HG02623 (cell line): ENCODE data around the gene NT5C2.
"Not testable (repeated sequence)": the region's sequence is repeated elsewhere in the genome, so short reads cannot be mapped to it uniquely, and the experiment has no call there.

Experiments
- ATAC-seq: cut with Tn5 transposase; IDR thresholded peaks from one replicate; pipeline ENCODE4 v1.9.1; 2021; ENCODE audit warnings: moderate library complexity; ENCODE audit not compliant: unreplicated experiment

NT5C2 gene

DNA sequence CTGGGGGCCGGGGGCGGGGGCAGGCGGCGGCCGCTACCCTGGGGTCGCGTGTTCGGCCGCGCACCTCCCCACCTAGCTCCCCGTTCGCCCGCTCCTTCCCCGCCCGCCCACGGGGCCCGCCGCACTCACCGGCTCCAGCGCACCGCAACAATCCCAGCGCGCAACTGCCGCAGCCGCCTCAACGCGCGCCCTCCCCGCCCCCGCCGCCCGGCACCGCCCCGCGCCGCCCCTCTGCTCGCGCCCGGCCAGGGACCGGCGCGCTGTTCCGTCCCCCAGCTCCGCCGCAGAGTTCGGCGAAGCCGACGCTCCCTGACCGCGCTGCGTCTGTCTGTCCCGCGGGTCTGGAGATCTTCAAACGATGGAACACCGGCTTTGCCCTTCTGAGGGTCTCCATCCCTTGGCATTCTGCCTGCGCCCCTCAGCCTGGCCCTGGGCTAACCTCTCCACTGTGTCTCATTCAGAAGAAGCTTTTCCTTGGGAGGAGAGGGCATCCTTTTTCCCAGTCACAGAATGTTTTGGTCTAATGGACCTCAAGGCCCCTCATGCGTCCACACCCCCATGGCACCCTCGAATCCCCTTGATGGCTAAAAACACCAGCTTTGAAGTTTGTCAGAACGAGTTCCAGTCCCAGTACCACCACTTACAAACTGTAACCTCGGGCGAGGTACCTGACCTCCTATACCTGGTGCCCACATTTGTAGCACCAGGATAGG is at the start of gene NT5C2:
TSS of gene NT5C2 (minus strand) at position 166 of the 713 bp plus-strand sequence. CDS start 18,314 bp downstream, outside the sequence.
- peak; percentile 54 for ATAC-seq

DNA sequence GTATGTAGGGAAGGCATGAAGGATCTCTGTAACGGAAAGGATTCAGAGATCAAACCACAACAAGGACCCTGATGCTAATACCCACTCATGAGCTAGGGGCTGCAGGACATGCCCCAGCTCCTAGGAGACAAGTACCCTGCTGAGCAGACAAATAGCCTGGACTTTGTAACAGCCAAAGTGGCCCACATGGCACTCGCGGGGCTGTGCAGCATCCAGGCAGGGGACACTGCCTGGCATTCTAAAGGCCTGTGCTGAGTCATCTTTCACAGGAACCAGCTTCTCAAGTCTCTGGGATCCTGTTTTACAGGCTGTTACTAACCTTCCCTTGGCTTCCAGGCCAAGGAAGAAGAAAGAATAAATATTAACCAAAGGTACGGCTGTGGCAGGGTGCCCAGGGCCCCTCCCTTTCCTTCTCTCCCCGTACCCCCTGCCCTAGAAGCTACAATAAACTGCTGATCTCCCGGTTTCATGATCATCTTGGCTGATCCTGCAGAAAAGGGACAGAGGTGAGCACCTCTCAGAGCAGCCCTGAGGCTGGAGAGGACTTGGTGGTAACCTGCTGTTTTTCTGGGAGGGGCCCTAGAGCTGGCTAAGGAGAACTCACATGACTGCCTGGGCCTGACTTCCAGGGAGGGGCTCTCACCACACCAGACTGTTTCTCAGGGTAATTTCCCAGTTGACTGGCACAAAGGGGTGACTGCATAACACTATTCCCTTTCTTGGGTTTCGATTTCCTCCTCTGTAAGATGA is 48.4 kb upstream of the NT5C2 start:
- ATAC-seq = no peak

DNA sequence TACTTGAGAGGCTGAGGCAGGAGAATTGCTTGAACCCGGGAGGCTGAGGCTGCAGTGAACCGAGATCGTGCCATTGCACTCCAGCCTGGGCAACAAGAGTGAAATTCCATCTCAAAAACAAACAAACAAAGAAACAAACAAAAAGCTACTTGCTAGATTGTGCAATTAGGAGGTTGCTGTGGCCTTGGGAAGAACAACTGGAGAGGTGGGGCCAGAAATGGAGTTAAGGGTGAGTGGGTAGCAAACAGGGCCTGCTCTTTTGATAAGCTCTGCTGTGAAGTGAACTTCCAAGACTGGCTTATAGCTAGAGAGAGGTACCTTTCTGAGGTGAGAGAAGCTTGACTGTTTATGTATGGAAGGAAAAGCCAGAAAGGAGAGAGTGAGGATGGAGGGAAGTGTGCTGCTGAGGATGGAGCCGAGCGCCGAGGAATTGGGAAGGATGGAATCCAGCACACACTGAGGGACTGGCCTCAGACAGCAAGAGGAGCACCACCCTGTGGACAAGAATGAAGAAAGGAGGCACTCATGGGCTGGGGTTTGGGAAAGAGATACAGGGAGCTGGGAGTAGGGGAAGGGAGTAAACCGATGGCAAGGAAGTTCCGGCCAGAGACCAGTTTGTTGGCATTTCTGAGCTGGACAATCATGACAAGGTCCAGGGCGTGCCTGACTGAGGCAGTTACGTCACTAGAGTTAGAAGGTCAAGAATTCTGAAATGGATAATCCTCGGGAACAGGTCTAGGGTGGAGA is 45.6 kb upstream of the NT5C2 start:
- ATAC-seq = no peak

DNA sequence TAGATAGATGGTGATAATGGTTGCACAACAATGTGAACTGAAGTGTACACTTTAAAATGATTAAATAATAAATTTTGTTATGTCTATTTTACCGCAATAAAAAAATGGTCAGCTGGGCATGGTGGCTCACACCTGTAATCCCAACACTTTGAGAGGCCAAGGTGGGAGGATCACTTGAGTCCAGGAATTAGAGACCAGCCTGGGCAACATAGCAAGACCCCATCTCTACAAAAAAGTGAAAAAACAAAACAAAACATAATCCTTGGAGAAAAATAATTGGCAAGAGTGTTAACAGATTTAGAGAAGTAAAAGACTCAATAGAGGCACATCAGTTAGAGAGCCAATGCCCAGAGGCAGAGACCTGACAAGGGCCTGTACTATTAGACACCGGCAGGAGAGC is 42.7 kb upstream of the NT5C2 start:
- no peak for ATAC-seq

DNA sequence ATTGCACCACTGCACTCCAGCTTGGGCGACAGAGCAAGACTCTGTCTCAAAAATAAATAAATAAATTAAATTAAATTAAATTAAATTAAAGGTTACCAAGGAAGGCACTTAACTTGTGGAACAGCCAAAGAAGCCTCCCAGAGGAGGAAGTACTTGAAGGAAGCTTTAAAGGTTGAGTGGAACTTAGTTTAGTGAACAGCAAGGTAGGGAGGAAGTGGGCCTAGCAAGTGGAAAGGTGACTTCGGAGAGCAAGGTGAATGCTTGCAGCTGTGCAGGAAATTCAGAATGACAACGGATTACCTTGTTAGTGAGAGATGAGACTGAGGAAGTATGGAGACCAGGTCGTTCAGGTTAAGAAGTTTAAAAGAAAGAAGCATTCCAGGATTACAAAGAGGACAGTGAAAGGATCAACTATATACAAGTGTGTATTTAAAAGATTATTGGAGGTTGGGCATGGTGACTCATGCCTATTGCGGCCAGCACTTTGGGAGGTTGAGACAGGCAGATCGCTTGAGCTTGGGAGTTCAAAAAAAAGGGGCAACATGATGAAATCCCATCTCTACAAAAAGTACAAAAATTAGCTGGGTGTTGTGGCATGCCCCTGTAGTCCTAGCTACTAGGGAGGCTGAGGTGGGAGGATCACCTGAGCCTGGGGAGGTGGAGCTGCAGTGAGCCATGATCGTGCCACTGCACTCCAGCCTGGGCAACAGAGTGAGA is 39.9 kb upstream of the NT5C2 start:
- no peak for ATAC-seq

DNA sequence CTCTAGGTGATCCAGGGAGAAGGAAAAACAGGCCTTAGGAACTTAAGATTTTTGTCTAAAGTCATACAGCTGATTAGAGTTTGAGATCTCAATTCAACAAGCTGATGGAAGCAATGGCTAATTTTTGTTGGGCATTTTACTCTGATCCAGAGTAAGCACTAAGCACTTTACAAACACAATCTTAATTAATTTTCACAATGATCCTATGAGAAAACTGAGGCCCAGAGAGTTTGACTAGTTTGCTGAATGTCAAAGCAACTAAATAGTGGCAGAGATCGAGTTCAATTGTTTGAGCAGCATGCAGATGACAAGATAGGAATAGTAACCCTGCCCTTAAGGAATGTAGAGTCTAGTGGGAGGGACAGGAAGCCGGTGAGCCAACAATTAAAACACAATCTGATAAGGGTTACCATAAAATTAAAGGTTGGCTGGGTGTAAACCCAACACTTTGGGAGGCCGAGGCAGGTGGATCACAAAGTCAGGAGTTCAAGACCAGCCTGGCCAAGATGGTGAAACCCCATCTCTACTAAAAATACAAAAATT is 39.1 kb upstream of the NT5C2 start:
- no peak for ATAC-seq

DNA sequence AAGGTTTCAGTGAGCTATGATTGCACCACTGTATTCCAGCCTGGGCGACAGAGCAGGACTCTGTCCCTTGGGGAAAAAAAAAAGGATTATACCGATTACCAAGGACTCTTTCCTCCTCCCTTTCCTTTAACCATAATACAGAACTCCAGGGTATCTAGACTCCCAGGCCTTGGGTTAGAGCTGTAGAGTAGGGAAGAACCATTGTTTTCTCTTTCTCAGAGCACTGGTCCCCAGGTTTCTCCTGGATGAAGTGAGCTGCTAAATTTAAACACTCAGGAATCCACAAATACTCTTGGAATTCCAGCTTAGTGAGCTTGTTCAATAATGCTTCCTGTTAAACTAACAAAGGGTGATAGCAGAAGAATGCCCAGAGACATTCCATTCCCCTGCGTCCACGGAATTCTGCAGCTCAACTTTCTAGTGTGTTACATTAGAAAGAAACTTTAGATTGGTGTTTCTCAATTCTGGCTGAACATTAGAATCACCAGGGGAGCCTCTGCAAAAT is 38.0 kb upstream of the NT5C2 start:
- ATAC-seq = no peak

DNA sequence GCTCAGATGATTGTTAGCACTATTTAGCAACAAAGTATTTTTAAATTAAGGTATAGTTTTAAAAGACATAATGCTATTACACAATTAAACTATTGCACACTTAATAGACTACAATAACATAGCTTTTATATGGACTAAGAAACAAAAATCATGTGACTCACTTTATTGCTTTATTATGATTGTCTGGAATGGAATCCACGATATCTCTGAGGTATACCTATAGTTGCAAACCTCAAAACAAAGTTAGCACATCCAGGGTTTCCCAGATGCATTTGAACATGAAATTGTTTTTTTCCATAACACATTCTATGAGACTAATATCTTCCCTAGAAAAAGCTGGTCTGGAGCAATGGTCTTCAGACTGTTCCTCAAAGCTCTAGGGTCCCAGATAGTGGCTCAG is 34.3 kb upstream of the NT5C2 start:
- ATAC-seq = no peak

DNA sequence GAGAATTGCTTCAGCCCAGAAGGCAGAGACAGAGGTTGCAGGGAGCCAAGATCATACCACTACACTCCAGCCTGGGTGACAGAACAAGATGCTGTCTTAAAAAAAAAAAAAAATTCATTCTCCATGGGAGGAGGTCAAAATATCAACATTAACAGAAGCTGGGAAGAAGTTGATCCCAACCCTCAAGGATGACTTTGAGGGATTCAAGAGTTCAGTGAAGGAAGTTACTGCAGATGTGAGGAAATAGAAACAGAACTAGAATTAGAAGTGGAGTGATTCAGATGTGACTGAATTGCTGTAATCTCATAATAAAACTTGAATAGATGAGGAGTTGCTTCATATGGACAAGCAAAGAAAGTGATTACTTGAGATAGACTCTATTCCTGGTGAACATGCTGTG is 32.9 kb upstream of the NT5C2 start:
- ATAC-seq = no peak

DNA sequence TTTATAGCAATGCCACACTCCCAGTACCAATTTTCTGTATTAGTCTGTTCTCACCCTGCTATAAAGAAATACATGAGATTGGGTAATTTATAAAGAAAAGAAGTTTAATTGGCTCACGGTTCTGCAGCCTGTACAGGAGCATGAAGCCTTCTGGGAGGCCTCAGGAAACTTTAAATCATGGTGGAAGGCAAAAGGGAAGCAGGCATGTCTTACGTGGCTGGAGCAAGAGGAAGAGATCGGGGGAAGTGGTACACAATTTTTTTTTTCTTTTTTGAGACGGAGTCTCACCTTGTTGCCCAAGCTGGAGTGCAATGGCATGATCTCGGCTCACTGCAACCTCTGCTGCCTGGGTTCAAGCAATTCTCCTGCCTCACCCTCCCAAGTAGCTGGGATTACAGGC is 31.6 kb upstream of the NT5C2 start:
- not testable (repeated sequence) for ATAC-seq

DNA sequence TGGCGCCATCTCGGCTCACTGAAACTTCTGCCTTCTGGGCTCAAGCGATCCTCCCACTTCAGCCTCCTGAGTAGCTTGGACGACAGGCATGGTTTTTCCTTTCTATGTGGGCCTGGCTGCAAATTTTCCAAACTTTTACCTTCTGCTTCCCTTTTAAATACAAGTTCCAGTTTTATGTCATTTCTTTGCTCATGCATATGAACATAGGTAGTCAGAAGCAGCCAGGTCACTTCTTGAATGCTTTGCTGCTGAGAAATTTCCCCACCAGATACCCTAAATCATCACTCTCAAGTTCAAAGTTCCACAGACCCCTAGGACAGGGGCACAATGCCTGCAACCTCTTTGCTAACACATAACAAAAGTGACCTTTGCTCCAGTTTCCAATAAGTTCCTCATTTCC is 31.1 kb upstream of the NT5C2 start:
- ATAC-seq = no peak

DNA sequence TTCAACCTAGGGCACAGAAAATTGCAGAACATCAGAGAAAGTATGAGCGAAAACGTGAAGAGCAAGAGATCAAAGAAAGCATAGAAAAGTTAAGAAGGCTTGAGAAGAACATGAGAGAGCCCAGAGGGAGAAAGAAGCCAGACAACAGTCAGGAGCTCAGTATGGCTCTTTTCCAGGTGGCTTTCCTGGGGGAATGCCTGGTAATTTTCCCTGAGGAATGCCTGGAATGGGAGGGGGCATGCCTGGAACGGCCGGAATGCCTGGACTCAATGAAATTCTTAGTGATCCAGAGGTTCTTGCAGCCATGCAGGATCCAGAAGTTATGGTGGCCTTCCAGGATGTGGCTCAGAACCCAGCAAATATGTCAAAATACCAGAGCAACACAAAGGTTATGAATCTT is 23.3 kb upstream of the NT5C2 start:
- not testable (repeated sequence) for ATAC-seq

DNA sequence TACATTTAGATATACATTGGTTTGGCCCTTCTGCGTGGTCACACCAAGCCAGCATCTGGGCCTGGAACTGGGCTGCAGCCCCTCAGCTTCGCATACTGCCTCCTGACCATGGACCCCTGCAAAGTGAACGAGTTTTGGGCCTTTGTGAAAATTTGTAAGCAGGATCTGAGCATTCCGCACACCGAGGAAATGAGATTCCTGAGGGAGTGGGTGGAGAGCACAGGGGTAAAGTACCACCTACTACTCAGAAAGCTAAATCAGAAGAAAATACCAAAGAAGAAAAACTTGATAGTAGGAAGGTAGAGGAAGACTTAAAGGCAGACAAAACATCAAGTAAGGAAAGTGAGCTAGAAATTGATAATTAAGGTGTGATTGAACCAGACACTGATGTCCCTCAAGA is 22.5 kb upstream of the NT5C2 start:
- ATAC-seq = no peak

DNA sequence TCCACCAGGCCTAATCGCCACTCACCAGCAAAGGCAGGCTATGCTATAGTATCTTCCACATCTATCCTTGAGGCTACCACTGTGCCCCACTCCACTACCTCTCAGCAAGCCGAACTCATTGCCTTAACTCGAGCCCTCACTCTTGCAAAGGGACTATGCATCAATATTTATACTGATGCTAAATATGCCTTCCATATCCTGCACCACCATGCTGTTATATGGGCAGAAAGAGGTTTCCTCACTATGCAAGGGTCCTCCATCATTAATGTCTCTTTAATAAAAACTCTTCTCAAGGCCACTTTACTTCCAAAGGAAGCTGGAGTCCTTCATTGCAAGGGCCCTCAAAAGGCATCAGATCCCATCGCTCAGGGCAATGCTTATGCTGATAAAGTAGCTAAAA is 17.2 kb upstream of the NT5C2 start:
- ATAC-seq = not testable (repeated sequence)

DNA sequence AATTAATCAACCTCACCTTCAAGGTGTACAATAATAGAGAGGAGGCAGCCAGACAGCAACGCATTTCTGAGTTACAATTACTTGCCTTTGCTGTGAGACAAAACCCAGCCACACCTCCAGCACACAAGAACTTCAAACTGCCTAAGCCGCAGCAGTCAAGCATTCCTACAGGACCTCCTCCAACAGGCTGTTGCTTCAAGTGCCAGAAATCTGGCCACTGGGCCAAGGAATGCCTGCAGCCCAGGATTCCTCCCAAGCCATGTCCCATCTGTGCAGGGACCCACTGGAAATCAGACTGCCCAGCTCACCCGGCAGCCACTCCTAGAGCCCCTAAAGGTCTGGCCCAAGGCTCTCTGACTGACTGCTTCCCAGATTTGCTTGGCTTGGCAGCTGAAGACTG is 14.6 kb upstream of the NT5C2 start:
- not testable (repeated sequence) for ATAC-seq

DNA sequence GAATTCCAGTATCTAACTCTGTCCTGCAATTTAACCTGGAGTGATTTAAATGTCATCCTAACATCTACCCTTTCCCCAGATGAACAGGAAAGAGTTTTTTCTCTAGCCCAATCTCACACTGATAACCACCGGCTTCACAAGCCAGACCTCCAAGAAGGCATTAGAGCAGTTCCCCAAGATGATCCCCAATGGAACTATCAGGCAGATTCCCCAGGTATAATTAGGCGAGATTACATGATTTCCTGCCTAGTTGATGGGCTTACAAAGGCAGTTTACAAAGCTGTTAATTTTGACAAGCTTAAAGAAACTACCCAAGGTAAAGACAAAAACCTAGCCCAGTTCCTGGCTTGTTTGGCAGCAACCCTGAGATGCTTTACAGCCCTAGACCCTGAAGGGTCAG is 14.1 kb upstream of the NT5C2 start:
- no peak for ATAC-seq

DNA sequence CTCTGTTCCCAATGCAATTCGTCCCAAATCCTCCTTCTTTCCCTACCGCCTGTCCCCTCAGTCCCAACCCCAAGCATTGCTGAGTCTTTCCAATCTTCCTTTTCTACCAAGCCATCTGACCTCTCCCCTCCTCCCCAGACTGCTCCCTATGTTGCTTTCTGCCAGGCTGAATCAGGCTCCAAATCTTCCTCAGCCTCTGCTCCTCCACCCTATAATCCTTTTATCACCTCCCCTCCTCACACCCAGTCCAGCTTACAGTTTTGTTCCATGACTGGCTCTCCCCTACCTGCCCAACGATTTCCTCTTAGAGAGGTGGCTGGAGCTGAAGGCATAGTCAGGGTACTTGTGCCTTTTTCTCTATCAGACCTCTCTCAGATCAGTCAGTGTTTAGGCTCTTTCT is 13.6 kb upstream of the NT5C2 start:
- not testable (repeated sequence) for ATAC-seq

DNA sequence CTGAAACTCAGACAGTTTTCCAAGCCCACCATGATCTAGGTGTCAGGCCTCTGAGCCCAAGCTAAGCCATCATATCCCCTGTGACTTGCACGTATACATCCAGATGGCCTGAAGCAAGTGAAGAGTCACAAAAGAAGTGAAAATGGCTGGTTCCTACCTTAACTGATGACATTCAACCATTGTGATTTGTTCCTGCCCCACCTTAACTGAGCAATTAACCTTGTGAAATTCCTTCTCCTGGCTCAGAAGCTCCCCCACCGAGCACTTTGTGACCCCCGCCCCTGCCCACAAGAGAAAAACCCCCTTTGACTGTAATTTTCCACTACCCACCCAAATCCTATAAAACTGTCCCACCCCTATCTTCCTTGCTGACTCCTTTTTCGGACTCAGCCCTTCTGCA is 12.3 kb upstream of the NT5C2 start:
- ATAC-seq = not testable (repeated sequence)

DNA sequence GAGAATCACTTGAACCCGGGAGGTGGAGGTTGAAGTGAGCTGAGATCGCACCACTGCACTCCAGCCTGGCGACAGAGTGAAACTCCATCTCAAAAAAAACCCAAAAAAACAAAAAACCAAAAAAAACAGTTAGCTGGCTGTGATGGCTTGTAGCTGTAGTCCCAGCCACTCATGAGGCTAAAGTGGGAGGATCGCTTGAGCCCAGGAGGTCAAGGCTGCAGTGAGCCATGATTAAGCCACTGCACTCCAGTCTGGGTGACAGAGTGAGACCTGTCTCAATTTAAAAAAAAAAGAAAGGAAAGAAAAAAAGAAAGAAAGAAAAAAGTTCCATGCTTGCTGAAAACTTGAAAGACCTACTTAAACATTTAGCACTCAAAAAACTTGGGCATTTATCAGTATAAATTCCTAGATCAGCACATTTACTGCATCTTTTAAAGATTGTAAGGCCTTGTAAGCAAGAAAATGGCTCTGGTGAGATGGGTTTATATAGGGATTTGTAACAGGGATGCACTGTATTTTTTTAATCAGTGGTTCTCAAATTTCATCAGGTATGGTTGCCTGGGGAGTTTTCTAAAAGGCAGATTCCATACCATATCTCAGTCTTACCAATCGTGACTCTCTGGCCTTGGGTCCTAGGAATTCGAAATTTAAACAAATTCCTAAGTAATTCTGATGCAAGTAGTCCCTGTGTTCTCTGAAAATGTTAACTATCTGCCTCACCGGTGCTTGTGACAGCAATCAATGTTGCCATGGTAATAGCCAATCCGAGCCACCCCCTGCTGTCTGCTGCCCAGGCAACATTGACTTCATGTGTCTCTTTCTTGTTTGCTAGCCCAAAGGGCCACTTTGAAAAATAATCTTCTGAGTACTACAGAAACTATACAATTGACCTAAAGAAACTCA is 11.5 kb upstream of the NT5C2 start:
- ATAC-seq = no peak

DNA sequence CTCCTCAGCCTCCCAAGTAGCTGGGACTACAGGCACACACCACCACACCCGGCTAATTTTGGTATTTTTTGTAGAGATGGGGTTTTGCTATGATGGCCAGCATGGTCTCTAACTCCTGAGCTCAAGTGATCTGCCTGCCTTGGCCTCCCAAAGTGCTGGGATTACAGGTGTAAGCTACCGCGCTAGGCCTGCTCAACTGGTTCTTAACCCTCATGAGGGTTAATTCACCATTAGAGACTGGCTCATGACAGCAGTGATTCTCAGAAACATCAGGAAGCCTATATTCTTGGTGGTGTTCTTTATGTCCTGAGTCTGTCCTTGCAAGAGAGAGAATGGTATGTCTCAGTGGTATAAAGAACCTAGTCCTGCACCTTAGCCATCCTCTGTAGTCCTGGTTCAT is 10.4 kb upstream of the NT5C2 start:
- no peak for ATAC-seq
